Prostate gland (tissue), 2 donors: ENCODE measurements around the gene VAV3. TPM values are rescaled to one million over a fixed set of nuclear protein-coding genes. Genes with fewer than 3 reads are reported as not detected.

Experiments
- DNase-seq: peaks from one replicate; pipeline ENCODE4 v3.0.0-alpha.2; 2019; ENCODE audit warnings: low spot score
- H3K27ac ChIP-seq, 2 donors: fragments of 200-600 bp; sonication (generic); 2 replicates each; pipeline ENCODE4 v1.5.1; 2017 to 2019
- H3K27me3 ChIP-seq: fragments of 200-600 bp; sonication (generic); replicated peaks from 2 replicates; pipeline ENCODE4 v1.5.1; 2019; ENCODE audit not compliant: insufficient read depth
- H3K36me3 ChIP-seq, 2 donors: fragments of 200-600 bp; sonication (generic); 1 replicate in 1 of 2; 2 replicates in 1 of 2; pipeline versions ENCODE4 v1.5.1 to v1.8.1; 2017 to 2019
- H3K4me1 ChIP-seq: fragments of 200-600 bp; sonication (generic); replicated peaks from 2 replicates; pipeline ENCODE4 v1.5.1; 2019
- H3K4me3 ChIP-seq, 2 donors: fragments of 200-600 bp; sonication (generic); 2 replicates each; pipeline ENCODE4 v1.5.1; 2017 to 2019
- H3K9me3 ChIP-seq: fragments of 200-600 bp; sonication (generic); 2 replicates; pipeline ENCODE4 v1.5.1; 2017
- CTCF ChIP-seq, 4 experiments: fragments of 200-600 bp in 2 of 4; fragments of 450-650 bp in 2 of 4; sonication (generic) in 2 of 4; IDR thresholded peaks; 1 replicate in 3 of 4; 2 replicates in 1 of 4; pipeline ENCODE4 v1.5.1; 2016 to 2019; ENCODE audit warnings: antibody characterized with exemption in 4 of 4, mild to moderate bottlenecking in 2 of 4, moderate library complexity in 2 of 4
- POLR2A ChIP-seq: fragments of 450-650 bp; IDR thresholded peaks from one replicate; pipeline ENCODE4 v1.6.1; 2016; ENCODE audit warnings: antibody characterized with exemption, mild to moderate bottlenecking
- POLR2AphosphoS5 ChIP-seq: sonication (generic); formaldehyde crosslinking; IDR thresholded peaks from one replicate; pipeline ENCODE4 v1.6.1; 2017; ENCODE audit warnings: antibody characterized with exemption
- WGBS: methylation state at CpG from one replicate; pipeline ENCODE4 v1.1.5; 2018; 5-methylcytosine and 5-hydroxymethylcytosine counted together
- intact Hi-C: fragments of 100-400 bp; cut with DNase I; formaldehyde crosslinking; loops from one replicate; pipeline ENCODE4 v1.14.2; 2022
- total RNA-seq, 2 donors: library from RNA; depleted of rRNA; stranded (reverse); fragments of >200 nt; gene quantifications; one replicate each; pipeline ENCODE4 v1.1.0, GENCODE V29; 2016

Gene VAV3
- total RNA-seq, 2 donors from 2014 or later = 14.5 TPM

GRCh38 chr1:107664982-107665925 is 299.7 kb downstream of the VAV3 start:
- Histone ChIP-seq H3K27ac (no peak overlapping the region), H3K4me1 (no peaks in the 10 kb centered on the region), H3K4me3 (no peak overlapping the region), H3K36me3 (no peaks in the 10 kb centered on the region), H3K9me3 (no peaks in the 10 kb centered on the region), H3K27me3 (no peaks in the 10 kb centered on the region)
- intact Hi-C loops = no loop called here
- WGBS = 70% methylated on average over 5 of the region's 5 CpGs
- TF ChIP-seq POLR2AphosphoS5 (no peak), CTCF (IDR thresholded peaks at IDR 0.05) (no peak), POLR2A (no peak)
- no peak for DNase-seq

- H3K36me3 ChIP-seq = no peaks in the 10 kb centered on the region
- no peak overlapping the region for H3K4me3 ChIP-seq
- no peak overlapping the region for H3K27ac ChIP-seq
- 49% methylated on average over 2 of the region's 2 CpGs for WGBS
- no peak for TF ChIP-seq POLR2A
- no peak for TF ChIP-seq POLR2AphosphoS5
- TF ChIP-seq CTCF (IDR thresholded peaks at IDR 0.05) = no peak
- intact Hi-C loops = no loop called here
- no peak for DNase-seq
- H3K9me3 ChIP-seq = no peaks in the 10 kb centered on the region
- no peaks in the 10 kb centered on the region for H3K4me1 ChIP-seq
- H3K27me3 ChIP-seq = no peaks in the 10 kb centered on the region
These were observed 302.0 kb downstream of the VAV3 start for GRCh38 chr1:107662971-107663370.

GRCh38 chr1:107661158-107661557 is 303.8 kb downstream of the VAV3 start:
- Histone ChIP-seq H3K9me3 (no peaks in the 10 kb centered on the region), H3K4me1 (no peaks in the 10 kb centered on the region), H3K36me3 (no peaks in the 10 kb centered on the region), H3K27me3 (no peaks in the 10 kb centered on the region), H3K27ac (no peak overlapping the region), H3K4me3 (no peak overlapping the region)
- DNase-seq = no peak
- no peak for TF ChIP-seq POLR2A
- TF ChIP-seq POLR2AphosphoS5 = no peak
- no peak for TF ChIP-seq CTCF (IDR thresholded peaks at IDR 0.05)
- 91% methylated on average over 7 of the region's 7 CpGs for WGBS
- intact Hi-C loops = no loop called here

- no peak for TF ChIP-seq CTCF (IDR thresholded peaks at IDR 0.05)
- no peak for TF ChIP-seq POLR2AphosphoS5
- Histone ChIP-seq H3K27ac (no peak overlapping the region), H3K9me3 (no peaks in the 10 kb centered on the region), H3K4me1 (no peaks in the 10 kb centered on the region), H3K27me3 (no peaks in the 10 kb centered on the region), H3K36me3 (no peaks in the 10 kb centered on the region), H3K4me3 (no peak overlapping the region)
- WGBS = 73% methylated on average over 2 of the region's 2 CpGs
- intact Hi-C loops = no loop called here
- DNase-seq = no peak
These were observed 305.0 kb downstream of the VAV3 start for GRCh38 chr1:107659961-107660360.

- Histone ChIP-seq H3K27ac (no peak overlapping the region), H3K4me1 (no peaks in the 10 kb centered on the region), H3K4me3 (no peak overlapping the region), H3K27me3 (no peaks in the 10 kb centered on the region), H3K9me3 (no peaks in the 10 kb centered on the region), H3K36me3 (no peaks in the 10 kb centered on the region)
- DNase-seq = no peak
- no peak for TF ChIP-seq CTCF (IDR thresholded peaks at IDR 0.05)
- no peak for TF ChIP-seq POLR2AphosphoS5
- no peak for TF ChIP-seq POLR2A
- WGBS = 94% methylated on average over 4 of the region's 4 CpGs
- intact Hi-C loops = no loop called here
These were observed 307.6 kb downstream of the VAV3 start for GRCh38 chr1:107657356-107657755.
